SK-N-SH (cell line): ENCODE results near the gene SNN. TPM values are rescaled to one million over a fixed set of nuclear protein-coding genes. Genes with fewer than 3 reads are reported as not detected.

Source experiments
- CTCF ChIA-PET: fragments of 300-600, 350-600 bp; formaldehyde crosslinking; extraction: SDS; loops from one replicate; lab custom pipeline; 2021; lab: Yijun Ruan, JAX
- POLR2A ChIA-PET: fragments of 350-600 bp; sonication (Branson Sonifier 250); formaldehyde crosslinking; extraction: SDS; loops from one replicate; lab custom pipeline; 2020; ENCODE audit warnings: antibody characterized with exemption, inconsistent platforms; lab: Yijun Ruan, JAX
- DNase-seq: peaks from one replicate; pipeline ENCODE4 v3.0.0; 2012
- H2AFZ ChIP-seq: fragments of 200-600 bp; sonication (generic); 2 replicates; pipeline ENCODE4 v1.8.1; 2016; ENCODE audit warnings: antibody characterized with exemption, mild to moderate bottlenecking, low read depth
- H3F3A ChIP-seq: fragments of 200-600 bp; sonication (generic); replicated peaks from 2 replicates; pipeline ENCODE3; 2016; ENCODE audit warnings: antibody characterized with exemption, mild to moderate bottlenecking; ENCODE audit not compliant: insufficient read depth
- H3K27ac ChIP-seq, 2 experiments: fragments of 200-500 bp in 1 of 2; fragments of 200-600 bp in 1 of 2; sonication (Bioruptor generic) in 1 of 2; sonication (generic), shearing (Covaris generic) in 1 of 2; 2 replicates each; pipeline versions ENCODE4 v1.5.1 to v1.6.1; 2014 to 2016; ENCODE audit warnings: low read depth in 2 of 2, inconsistent platforms in 1 of 2, low read length in 1 of 2, mild to moderate bottlenecking in 1 of 2, mixed read lengths in 1 of 2
- H3K27me3 ChIP-seq: fragments of 200-600 bp; sonication (generic), shearing (Covaris generic); 2 replicates; pipeline ENCODE4 v1.6.1; 2016; ENCODE audit warnings: mixed run types; ENCODE audit not compliant: insufficient read depth
- H3K36me3 ChIP-seq, 2 experiments: fragments of 200-500 bp in 1 of 2; fragments of 200-600 bp in 1 of 2; sonication (Bioruptor generic) in 1 of 2; sonication (generic) in 1 of 2; replicated peaks in 1 of 2; 2 replicates each; pipeline versions ENCODE3 to v1.5.1; 2014 to 2016; ENCODE audit warnings: low read length in 1 of 2, mild to moderate bottlenecking in 1 of 2; ENCODE audit not compliant: insufficient read depth in 2 of 2, control insufficient read depth in 1 of 2
- H3K4me1 ChIP-seq, 2 experiments: fragments of 200-500 bp in 1 of 2; fragments of 200-600 bp in 1 of 2; sonication (Bioruptor generic) in 1 of 2; sonication (generic), shearing (Covaris generic) in 1 of 2; 2 replicates each; pipeline versions ENCODE4 v1.5.1 to v1.6.1; 2014 to 2016; ENCODE audit warnings: low read depth in 1 of 2, low read length in 1 of 2, mixed run types in 1 of 2; ENCODE audit not compliant: insufficient read depth in 2 of 2, control insufficient read depth in 1 of 2
- H3K4me2 ChIP-seq: fragments of 200-600 bp; sonication (generic), shearing (Covaris generic); 2 replicates; pipeline ENCODE4 v1.6.1; 2017; ENCODE audit warnings: mixed run types
- H3K4me3 ChIP-seq, 2 experiments: fragments of 200-500 bp in 1 of 2; fragments of 200-600 bp in 1 of 2; sonication (Bioruptor generic) in 1 of 2; sonication (generic), shearing (Covaris generic) in 1 of 2; 2 replicates each; pipeline versions ENCODE4 v1.5.1 to v1.8.1; 2014 to 2016; ENCODE audit warnings: low read depth in 2 of 2, inconsistent platforms in 1 of 2, low read length in 1 of 2, mild to moderate bottlenecking in 1 of 2, mixed read lengths in 1 of 2, moderate library complexity in 1 of 2
- H3K79me2 ChIP-seq: fragments of 200-600 bp; sonication (generic); 2 replicates; pipeline ENCODE4 v1.8.1; 2017; ENCODE audit warnings: mild to moderate bottlenecking; ENCODE audit not compliant: insufficient read depth
- H3K9ac ChIP-seq: fragments of 200-600 bp; sonication (generic); 2 replicates; pipeline ENCODE4 v1.6.1; 2017; ENCODE audit warnings: mixed run types
- H3K9me2 ChIP-seq: fragments of 200-600 bp; sonication (generic); 2 replicates; pipeline ENCODE4 v1.6.1; 2017; ENCODE audit warnings: mixed run types
- H3K9me3 ChIP-seq: fragments of 200-600 bp; sonication (generic); 2 replicates; pipeline ENCODE4 v1.6.1; 2017; ENCODE audit warnings: mixed run types, mild to moderate bottlenecking, moderate library complexity
- H4K20me1 ChIP-seq: fragments of 200-600 bp; sonication (generic); 2 replicates; pipeline ENCODE4 v1.6.1; 2017; ENCODE audit warnings: mild to moderate bottlenecking, mixed run types; ENCODE audit not compliant: insufficient read depth
- EZH2phosphoT487 ChIP-seq: fragments of 200-600 bp; sonication (generic); IDR thresholded peaks from 2 replicates; pipeline ENCODE4 v1.6.1; 2017; ENCODE audit warnings: low read depth, mixed run types, mild to moderate bottlenecking, antibody characterized with exemption, moderate library complexity, borderline replicate concordance
- MEF2A ChIP-seq: IDR thresholded peaks from 2 replicates; pipeline ENCODE4 v1.4.0; 2012; ENCODE audit warnings: low read depth, borderline replicate concordance
- POLR2AphosphoS5 ChIP-seq: IDR thresholded peaks from 2 replicates; pipeline ENCODE4 v1.6.1; 2012; ENCODE audit warnings: low read depth, low read length
- RAD21 ChIP-seq: IDR thresholded peaks from 2 replicates; pipeline ENCODE4 v1.6.1; 2012; ENCODE audit warnings: mild to moderate bottlenecking, low read length
- RXRA ChIP-seq: IDR thresholded peaks from 2 replicates; pipeline ENCODE4 v1.4.0; 2012; ENCODE audit warnings: low read depth, mild to moderate bottlenecking, borderline replicate concordance
- SIN3A ChIP-seq: IDR thresholded peaks from 2 replicates; pipeline ENCODE4 v1.6.1; 2012; ENCODE audit warnings: low read depth, mild to moderate bottlenecking, low read length, moderate library complexity, borderline replicate concordance
- SMC3 ChIP-seq: IDR thresholded peaks from 2 replicates; pipeline ENCODE4 v1.6.1; 2012; ENCODE audit warnings: low read depth, low read length, improper control_type of control experiment
- TCF12 ChIP-seq: IDR thresholded peaks from 2 replicates; pipeline ENCODE4 v1.4.0; 2012
- TEAD4 ChIP-seq: IDR thresholded peaks from 2 replicates; pipeline ENCODE4 v1.4.0; 2012; ENCODE audit warnings: mild to moderate bottlenecking, borderline replicate concordance; ENCODE audit not compliant: insufficient read depth
- YY1 ChIP-seq: IDR thresholded peaks from 2 replicates; pipeline ENCODE4 v1.4.0; 2012; ENCODE audit warnings: low read depth, mild to moderate bottlenecking
- WGBS: methylation state at CpG from one replicate; pipeline ENCODE4 v1.1.6; 2017; ENCODE audit warnings: low lambda C conversion rate; 5-methylcytosine and 5-hydroxymethylcytosine counted together
- polyA plus RNA-seq, 3 experiments: library from polyadenylated mRNA; depleted of rRNA; stranded (reverse); fragments of >200 nt; gene quantifications; 2 replicates each; pipeline ENCODE4 v1.2.3, GENCODE V29; 2012
- TF ChIP-seq, protein P1 (sequence below): IDR thresholded peaks from 2 replicates; pipeline ENCODE4 v1.4.0; 2012; ENCODE audit warnings: low read depth
- TF ChIP-seq, protein P2 (sequence below): IDR thresholded peaks from 2 replicates; pipeline ENCODE4; 2012
- TF ChIP-seq, protein P3 (sequence below): fragments of 150-350 bp; IDR thresholded peaks from 2 replicates; pipeline ENCODE4 v1.6.1; 2016; ENCODE audit warnings: mild to moderate bottlenecking, low read depth, low read length

SNN gene
- polyA plus RNA-seq, 1 of the 3 experiments (the other 2 are of a cell fraction): 15.4 TPM

DNA sequence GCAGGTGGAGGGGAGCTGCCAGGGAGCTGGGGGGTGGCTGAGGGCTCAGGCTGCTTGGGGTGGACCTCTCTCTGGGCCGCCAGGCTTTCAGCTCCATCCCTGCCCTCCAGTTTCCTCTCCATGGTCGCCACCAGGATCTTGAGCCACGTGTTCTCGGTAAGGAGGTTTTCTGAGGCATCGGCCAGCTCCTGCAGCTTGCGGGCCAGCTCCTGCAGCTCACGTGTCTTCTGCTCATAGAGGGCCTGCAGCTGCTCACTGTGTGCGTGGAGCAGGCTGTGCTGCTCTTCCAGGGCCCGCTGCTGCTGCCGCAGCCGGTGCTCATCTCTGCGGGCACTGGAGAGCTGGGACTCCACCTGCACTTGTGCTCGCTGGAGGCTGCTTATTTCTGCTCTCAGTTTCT lies 11.0 kb downstream of the SNN start:
- CTCF ChIA-PET: interaction anchor here (1.0 to 1.2 kb wide), 3 partner anchors 10 to 272 kb away, joined by 3 to 5 read pairs (median 4); no protein-coding TSS in a partner anchor
- TF ChIP-seq MEF2A (no peak), RAD21 (no peak), RXRA (no peak), TEAD4 (no peak), YY1 (no peak), EZH2phosphoT487 (no peak), TCF12 (no peak), SIN3A (no peak), SMC3 (no peak), POLR2AphosphoS5 (no peak)
- TF ChIP-seq, protein P1, sequence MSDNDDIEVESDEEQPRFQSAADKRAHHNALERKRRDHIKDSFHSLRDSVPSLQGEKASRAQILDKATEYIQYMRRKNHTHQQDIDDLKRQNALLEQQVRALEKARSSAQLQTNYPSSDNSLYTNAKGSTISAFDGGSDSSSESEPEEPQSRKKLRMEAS: no peak
- TF ChIP-seq, protein P2, sequence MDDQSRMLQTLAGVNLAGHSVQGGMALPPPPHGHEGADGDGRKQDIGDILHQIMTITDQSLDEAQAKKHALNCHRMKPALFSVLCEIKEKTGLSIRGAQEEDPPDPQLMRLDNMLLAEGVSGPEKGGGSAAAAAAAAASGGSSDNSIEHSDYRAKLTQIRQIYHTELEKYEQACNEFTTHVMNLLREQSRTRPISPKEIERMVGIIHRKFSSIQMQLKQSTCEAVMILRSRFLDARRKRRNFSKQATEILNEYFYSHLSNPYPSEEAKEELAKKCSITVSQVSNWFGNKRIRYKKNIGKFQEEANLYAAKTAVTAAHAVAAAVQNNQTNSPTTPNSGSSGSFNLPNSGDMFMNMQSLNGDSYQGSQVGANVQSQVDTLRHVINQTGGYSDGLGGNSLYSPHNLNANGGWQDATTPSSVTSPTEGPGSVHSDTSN: no peak
- TF ChIP-seq, protein P3, sequence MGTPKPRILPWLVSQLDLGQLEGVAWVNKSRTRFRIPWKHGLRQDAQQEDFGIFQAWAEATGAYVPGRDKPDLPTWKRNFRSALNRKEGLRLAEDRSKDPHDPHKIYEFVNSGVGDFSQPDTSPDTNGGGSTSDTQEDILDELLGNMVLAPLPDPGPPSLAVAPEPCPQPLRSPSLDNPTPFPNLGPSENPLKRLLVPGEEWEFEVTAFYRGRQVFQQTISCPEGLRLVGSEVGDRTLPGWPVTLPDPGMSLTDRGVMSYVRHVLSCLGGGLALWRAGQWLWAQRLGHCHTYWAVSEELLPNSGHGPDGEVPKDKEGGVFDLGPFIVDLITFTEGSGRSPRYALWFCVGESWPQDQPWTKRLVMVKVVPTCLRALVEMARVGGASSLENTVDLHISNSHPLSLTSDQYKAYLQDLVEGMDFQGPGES: no peak
- DNase-seq: no peak

More for the DNA sequence above, 11.0 kb downstream of the SNN start:
- H3K9me2 ChIP-seq: no peaks in the 10 kb centered on the region
- H3K4me1 ChIP-seq: peaks cover 0 to 5% of the 10 kb centered on the region in 2 experiments; a peak in 2 of 4 replicates
- 95% methylated on average over 6 of the region's 13 CpGs for WGBS
- H3K4me2 ChIP-seq: no peak overlapping the region
- peaks cover 17% of the 10 kb centered on the region for H3F3A ChIP-seq
- POLR2A ChIA-PET: interaction anchor here (1.2 to 1.6 kb wide), 2 partner anchors 10 to 92 kb away, joined by 4 to 7 read pairs; partner anchors contain the start of gene LITAF
- peaks cover 58% of the 10 kb centered on the region for H4K20me1 ChIP-seq
- H2AFZ ChIP-seq: no peak overlapping the region
- no peak overlapping the region for H3K4me3 ChIP-seq
- H3K27me3 ChIP-seq: no peaks in the 10 kb centered on the region
- peaks cover 24% of the 10 kb centered on the region for H3K79me2 ChIP-seq
- H3K36me3 ChIP-seq: peaks cover 17 to 67% of the 10 kb centered on the region in 2 experiments
- no peak overlapping the region for H3K9ac ChIP-seq
- H3K27ac ChIP-seq: no peak overlapping the region
- no peaks in the 10 kb centered on the region for H3K9me3 ChIP-seq
